Trophoblast cell (in vitro differentiated cells and primary cell): ENCODE results near the gene CAST.
A peak's percentile ranks its signal among the peaks of the same experiment; 100 is the strongest.

Experiments used
- DNase-seq, 2 donors: peaks; one replicate each; pipeline ENCODE4 v3.0.0-alpha.2; 2016
- H2AFZ ChIP-seq: 2 replicates; pipeline ENCODE4 v1.6.1; 2013; ENCODE audit warnings: low read length, moderate library complexity, mild to moderate bottlenecking; ENCODE audit not compliant: insufficient read depth, poor library complexity
- H2AK5ac ChIP-seq: 2 replicates; pipeline ENCODE4 v1.6.1; 2013; ENCODE audit warnings: mild to moderate bottlenecking, low read length
- H2BK120ac ChIP-seq: 2 replicates; pipeline ENCODE4 v1.6.1; 2013; ENCODE audit warnings: low read length, mild to moderate bottlenecking, moderate library complexity; ENCODE audit not compliant: insufficient read depth, poor library complexity
- H2BK12ac ChIP-seq: 2 replicates; pipeline ENCODE4 v1.6.1; 2013; ENCODE audit warnings: mild to moderate bottlenecking, low read length, moderate library complexity
- H2BK5ac ChIP-seq: 2 replicates; pipeline ENCODE4 v1.6.1; 2013; ENCODE audit warnings: low read length, low read depth, moderate library complexity, mild to moderate bottlenecking; ENCODE audit not compliant: poor library complexity
- H3K14ac ChIP-seq: 2 replicates; pipeline ENCODE4 v1.6.1; 2013; ENCODE audit warnings: mild to moderate bottlenecking, low read length
- H3K18ac ChIP-seq: 2 replicates; pipeline ENCODE4 v1.6.1; 2013; ENCODE audit warnings: mild to moderate bottlenecking, low read length
- H3K23ac ChIP-seq: 2 replicates; pipeline ENCODE4 v1.6.1; 2013; ENCODE audit warnings: low read length
- H3K27ac ChIP-seq: 2 replicates; pipeline ENCODE4 v1.5.1; 2013; ENCODE audit warnings: low read depth, mild to moderate bottlenecking, inconsistent platforms, low read length, moderate library complexity
- H3K27me3 ChIP-seq: 2 replicates; pipeline ENCODE4 v1.6.1; 2013; ENCODE audit warnings: inconsistent platforms, mild to moderate bottlenecking, low read length, moderate library complexity; ENCODE audit not compliant: insufficient read depth
- H3K36me3 ChIP-seq, 2 experiments: 1 replicate in 1 of 2; 2 replicates in 1 of 2; pipeline ENCODE4 v1.6.1; 2013; ENCODE audit warnings: low read length in 2 of 2, mild to moderate bottlenecking in 2 of 2, moderate library complexity in 1 of 2; ENCODE audit not compliant: insufficient read depth in 2 of 2, control insufficient read depth in 1 of 2
- H3K4ac ChIP-seq: 2 replicates; pipeline ENCODE4 v1.6.1; 2013; ENCODE audit warnings: low read depth, mild to moderate bottlenecking, low read length, moderate library complexity
- H3K4me1 ChIP-seq, 2 experiments: 1 replicate in 1 of 2; 2 replicates in 1 of 2; pipeline ENCODE4 v1.6.1; 2013; ENCODE audit warnings: low read length in 2 of 2, mild to moderate bottlenecking in 2 of 2, moderate library complexity in 1 of 2; ENCODE audit not compliant: insufficient read depth in 2 of 2, control insufficient read depth in 1 of 2
- H3K4me2 ChIP-seq: 2 replicates; pipeline ENCODE4 v1.6.1; 2013; ENCODE audit warnings: inconsistent platforms, mild to moderate bottlenecking, low read length, moderate library complexity
- H3K4me3 ChIP-seq: 2 replicates; pipeline ENCODE4 v1.5.1; 2013; ENCODE audit warnings: mild to moderate bottlenecking, low read depth, low read length, inconsistent platforms
- H3K79me1 ChIP-seq: one replicate; pipeline ENCODE4 v1.6.1; 2013; ENCODE audit warnings: low read length
- H3K79me2 ChIP-seq: 2 replicates; pipeline ENCODE4 v1.6.1; 2013; ENCODE audit warnings: low read length, mild to moderate bottlenecking; ENCODE audit not compliant: control insufficient read depth, insufficient read depth, poor library complexity
- H3K9ac ChIP-seq: 2 replicates; pipeline ENCODE4 v1.6.1; 2013; ENCODE audit warnings: mild to moderate bottlenecking, low read length
- H3K9me3 ChIP-seq: 2 replicates; pipeline ENCODE4 v1.6.1; 2013; ENCODE audit warnings: low read depth, mild to moderate bottlenecking, control low read depth, inconsistent platforms, low read length; ENCODE audit not compliant: insufficient read depth
- H4K12ac ChIP-seq: 2 replicates; pipeline ENCODE4 v1.6.1; 2013; ENCODE audit warnings: low read depth, mild to moderate bottlenecking, low read length, moderate library complexity
- H4K8ac ChIP-seq: 2 replicates; pipeline ENCODE4 v1.6.1; 2013; ENCODE audit warnings: low read depth, mild to moderate bottlenecking, low read length, moderate library complexity
- H4K91ac ChIP-seq: one replicate; pipeline ENCODE4 v1.6.1; 2013; ENCODE audit warnings: low read depth, mild to moderate bottlenecking, low read length, moderate library complexity
- WGBS: extraction: QIAGEN DNeasy Blood & Tissue Kit; methylation state at CpG from one replicate; pipeline ENCODE4 v1.1.7; 2013; ENCODE audit warnings: missing lambda C conversion rate; ENCODE audit not compliant: insufficient read length, insufficient coverage; ENCODE audit errors: extremely low coverage; 5-methylcytosine and 5-hydroxymethylcytosine counted together

Gene CAST

DNA sequence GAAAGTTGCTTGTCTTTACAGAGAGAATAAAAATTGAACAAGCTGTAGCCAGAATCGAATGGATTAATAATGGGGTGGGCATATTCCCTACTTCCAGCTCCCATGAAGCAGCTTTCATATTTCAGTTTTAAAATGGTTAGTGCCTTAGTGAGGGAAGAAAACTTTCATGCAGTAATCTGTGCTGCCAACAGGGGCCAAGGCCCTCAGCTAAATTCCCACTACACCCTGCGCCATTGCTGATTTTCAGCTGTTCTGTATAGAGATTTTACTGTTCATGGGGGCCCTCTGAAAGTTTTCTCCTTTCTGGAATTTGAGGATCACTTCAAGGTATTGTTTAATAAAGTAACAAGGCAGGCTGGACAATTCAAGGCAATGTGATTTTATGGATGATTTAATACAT, 58.2 kb downstream of the CAST start:
- WGBS, result no CpG with 5 or more reads among the region's 2 CpGs
- Histone ChIP-seq H3K27me3 (no peaks in the 10 kb centered on the region), H2AK5ac (no peak overlapping the region)

DNA sequence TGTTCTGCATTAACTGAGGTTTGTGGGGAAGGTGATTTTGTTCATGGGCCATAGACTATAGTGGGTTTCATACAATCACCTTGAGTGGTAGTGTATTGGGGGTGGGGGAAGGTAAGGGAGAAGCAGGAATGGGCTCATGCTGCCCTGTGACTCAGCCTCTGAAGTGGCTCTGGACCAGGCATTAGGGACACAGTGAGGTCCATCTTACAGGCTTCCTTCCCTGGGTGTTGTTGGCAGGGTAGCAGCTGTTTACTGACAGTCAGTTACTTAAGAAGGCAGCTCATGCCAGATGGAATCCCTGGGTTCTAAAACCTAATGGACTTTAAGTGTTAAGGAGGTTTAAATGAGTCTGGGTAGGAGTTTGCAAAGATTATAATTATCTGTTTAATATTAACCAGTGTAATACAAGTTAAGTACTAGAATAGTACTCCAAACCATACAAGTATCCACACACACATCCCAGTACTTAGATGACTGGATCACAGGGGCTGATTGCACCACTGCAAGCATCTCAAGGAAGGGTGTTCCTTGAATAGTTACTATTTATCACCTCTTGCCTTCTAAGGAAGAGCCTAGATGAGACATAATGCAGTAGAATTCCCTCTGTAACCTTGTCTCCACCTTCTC, 59.3 kb downstream of the CAST start:
- no peak overlapping the region for H2AK5ac ChIP-seq
- H2BK12ac ChIP-seq, result no peak overlapping the region
- no peaks in the 10 kb centered on the region for H3K79me1 ChIP-seq
- H3K14ac ChIP-seq, result no peak overlapping the region
- no peaks in the 10 kb centered on the region for H3K9me3 ChIP-seq
- no peaks in the 10 kb centered on the region for H3K79me2 ChIP-seq
- no peak overlapping the region for H3K4ac ChIP-seq
- no peak overlapping the region for H4K8ac ChIP-seq
- no peak overlapping the region for H4K12ac ChIP-seq
- H3K4me1 ChIP-seq, result no peaks in the 10 kb centered on the region
- peak overlapping the region; percentile 48 for H3K9ac ChIP-seq
- no peak overlapping the region for H2BK120ac ChIP-seq
- no peak overlapping the region for H4K91ac ChIP-seq
- no peak overlapping the region for H3K27ac ChIP-seq
- no peak overlapping the region for H2AFZ ChIP-seq
- H3K4me3 ChIP-seq, result peak overlapping the region; percentile 9
- peak overlapping the region; percentile 86 for H3K23ac ChIP-seq
- no peak for DNase-seq
- H3K18ac ChIP-seq, result no peak overlapping the region
- no peaks in the 10 kb centered on the region for H3K27me3 ChIP-seq
- H2BK5ac ChIP-seq, result no peak overlapping the region
- H3K4me2 ChIP-seq, result no peak overlapping the region
- peaks cover 3% of the 10 kb centered on the region in 2 experiments for H3K36me3 ChIP-seq

More for the DNA sequence above, 58.2 kb downstream of the CAST start:
- Histone ChIP-seq H3K4ac (no peak overlapping the region), H3K18ac (no peak overlapping the region), H3K9ac (no peak overlapping the region), H3K9me3 (no peaks in the 10 kb centered on the region), H3K23ac (no peak overlapping the region), H3K4me2 (no peak overlapping the region), H2BK5ac (no peak overlapping the region), H3K79me1 (no peaks in the 10 kb centered on the region), H3K79me2 (no peaks in the 10 kb centered on the region), H3K27ac (no peak overlapping the region), H4K91ac (no peak overlapping the region), H3K4me3 (no peak overlapping the region), H3K14ac (no peak overlapping the region), H3K36me3 (peaks cover 3% of the 10 kb centered on the region in 2 experiments), H2BK12ac (no peak overlapping the region), H2BK120ac (no peak overlapping the region), H2AFZ (no peak overlapping the region), H3K4me1 (no peaks in the 10 kb centered on the region), H4K12ac (no peak overlapping the region), H4K8ac (no peak overlapping the region)
- DNase-seq, result no peak

DNA sequence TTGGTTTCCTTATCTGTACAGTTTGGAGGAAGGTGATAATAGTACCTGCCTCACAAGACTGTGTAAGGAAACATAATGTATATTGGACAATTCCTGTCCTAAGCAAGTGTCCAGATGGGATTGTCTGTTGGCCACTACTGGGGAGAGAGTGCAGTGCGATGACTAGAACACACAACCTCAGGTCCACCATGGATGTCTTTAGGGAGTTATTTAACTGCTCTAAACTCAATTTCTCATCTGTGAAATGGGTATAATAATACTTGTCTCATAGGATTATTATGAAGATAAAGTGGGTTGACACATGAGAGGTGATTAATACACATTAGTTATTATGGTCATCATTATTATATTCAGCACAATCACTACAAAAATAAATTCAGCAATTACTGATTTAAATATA, 63.1 kb downstream of the CAST start:
- no peak overlapping the region for H4K12ac ChIP-seq
- no peak overlapping the region for H3K4me3 ChIP-seq
- no peak overlapping the region for H2AK5ac ChIP-seq
- no peak overlapping the region for H4K8ac ChIP-seq
- no peaks in the 10 kb centered on the region for H3K79me1 ChIP-seq
- no peak overlapping the region for H3K18ac ChIP-seq
- no peak overlapping the region for H2BK5ac ChIP-seq
- no peak overlapping the region for H3K23ac ChIP-seq
- H3K4ac ChIP-seq, result no peak overlapping the region
- no peak overlapping the region for H3K27ac ChIP-seq
- no peak overlapping the region for H3K9ac ChIP-seq
- peaks cover 5 to 8% of the 10 kb centered on the region in 2 experiments for H3K36me3 ChIP-seq
- H3K79me2 ChIP-seq, result no peaks in the 10 kb centered on the region
- H2BK12ac ChIP-seq, result no peak overlapping the region
- no peak overlapping the region for H2AFZ ChIP-seq
- no peak overlapping the region for H3K14ac ChIP-seq
- H2BK120ac ChIP-seq, result no peak overlapping the region
- no peak overlapping the region for H3K4me2 ChIP-seq
- H3K27me3 ChIP-seq, result no peaks in the 10 kb centered on the region
- no peaks in the 10 kb centered on the region for H3K9me3 ChIP-seq
- no peak overlapping the region for H4K91ac ChIP-seq
- no peaks in the 10 kb centered on the region for H3K4me1 ChIP-seq
- WGBS, result no CpG with 5 or more reads among the region's 1 CpG
- no peak for DNase-seq

DNA sequence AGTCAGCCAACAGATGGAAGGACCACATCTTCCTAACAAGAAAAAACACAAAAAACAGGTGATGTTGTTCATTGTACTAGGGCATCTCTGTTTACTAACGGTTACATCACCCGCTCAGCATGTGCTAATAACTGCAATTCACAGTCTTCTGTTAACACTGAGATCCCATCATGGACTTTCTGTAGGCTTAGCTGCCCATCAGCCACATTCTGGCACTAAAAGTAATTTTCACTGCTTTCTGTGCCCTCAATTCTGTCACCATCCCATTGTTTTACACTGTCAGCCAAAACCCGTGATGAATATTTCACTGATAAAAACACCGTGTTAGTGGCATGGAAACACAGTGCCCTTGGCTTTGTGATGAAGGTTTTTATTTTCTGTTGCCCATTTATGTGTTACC, 64.6 kb downstream of the CAST start:
- H3K27ac ChIP-seq, result no peak overlapping the region
- H4K12ac ChIP-seq, result no peak overlapping the region
- no peak overlapping the region for H2AK5ac ChIP-seq
- no CpG with 5 or more reads among the region's 4 CpGs for WGBS
- DNase-seq, result no peak
- H3K4me3 ChIP-seq, result no peak overlapping the region
- no peak overlapping the region for H3K23ac ChIP-seq
- H3K4me1 ChIP-seq, result peaks cover 0 to 3% of the 10 kb centered on the region in 2 experiments
- H3K4me2 ChIP-seq, result no peak overlapping the region
- H4K8ac ChIP-seq, result no peak overlapping the region
- no peak overlapping the region for H2BK12ac ChIP-seq
- H3K4ac ChIP-seq, result no peak overlapping the region
- no peaks in the 10 kb centered on the region for H3K79me1 ChIP-seq
- no peak overlapping the region for H3K18ac ChIP-seq
- H3K27me3 ChIP-seq, result no peaks in the 10 kb centered on the region
- H3K79me2 ChIP-seq, result no peaks in the 10 kb centered on the region
- no peak overlapping the region for H3K9ac ChIP-seq
- H3K14ac ChIP-seq, result no peak overlapping the region
- no peak overlapping the region for H2BK5ac ChIP-seq
- H3K36me3 ChIP-seq, result peaks cover 7 to 13% of the 10 kb centered on the region in 2 experiments
- no peak overlapping the region for H4K91ac ChIP-seq
- no peaks in the 10 kb centered on the region for H3K9me3 ChIP-seq
- no peak overlapping the region for H2BK120ac ChIP-seq
- H2AFZ ChIP-seq, result no peak overlapping the region
